Breast epithelium (tissue), 4 donors: ENCODE measurements around the gene FAM168A. TPM values are rescaled to one million over a fixed set of nuclear protein-coding genes. Genes with fewer than 3 reads are reported as not detected.

Experiments
- DNase-seq, 2 donors: peaks; one replicate each; pipeline ENCODE4 v3.0.0-alpha.2; 2019; ENCODE audit warnings: low spot score in 2 of 2
- H3K27ac ChIP-seq, 2 donors: fragments of 200-600 bp; sonication (generic) in 1 of 2; one replicate each; pipeline ENCODE4 v1.5.1; 2016 to 2019; ENCODE audit warnings: mild to moderate bottlenecking in 1 of 2
- H3K27me3 ChIP-seq, 2 donors: fragments of 200-600 bp; sonication (generic) in 1 of 2; one replicate each; pipeline versions ENCODE4 v1.5.1 to v1.6.0; 2017 to 2019; ENCODE audit warnings: control low read depth in 1 of 2, mild to moderate bottlenecking in 1 of 2
- H3K36me3 ChIP-seq: fragments of 200-600 bp; one replicate; pipeline ENCODE4 v1.5.1; 2019
- H3K4me1 ChIP-seq, 2 donors: fragments of 200-600 bp; sonication (generic); one replicate each; pipeline ENCODE4 v1.5.1; 2016 to 2019; ENCODE audit warnings: control low read depth in 1 of 2
- H3K4me3 ChIP-seq, 3 donors: fragments of 200-600 bp; sonication (generic); 1 replicate in 2 of 3; 2 replicates in 1 of 3; pipeline ENCODE4 v1.5.1; 2016 to 2019; ENCODE audit warnings: mild to moderate bottlenecking in 3 of 3, moderate library complexity in 2 of 3
- H3K9me3 ChIP-seq, 2 donors: fragments of 200-600 bp; sonication (generic) in 1 of 2; one replicate each; pipeline ENCODE4 v1.5.1; 2016 to 2019; ENCODE audit warnings: control low read depth in 1 of 2
- POLR2A ChIP-seq: fragments of 450-650 bp; IDR thresholded peaks from one replicate; pipeline ENCODE4 v1.6.1; 2016; ENCODE audit warnings: antibody characterized with exemption, mild to moderate bottlenecking, moderate library complexity
- POLR2AphosphoS5 ChIP-seq, 3 donors: sonication (generic); formaldehyde crosslinking; IDR thresholded peaks; one replicate each; pipeline ENCODE4 v1.6.1; 2017; ENCODE audit warnings: antibody characterized with exemption in 3 of 3
- intact Hi-C: fragments of 100-400 bp; cut with DNase I; formaldehyde crosslinking; loops from one replicate; pipeline ENCODE4 v1.15.1; 2023; ENCODE audit warnings: low total_unique reads
- total RNA-seq, 3 donors: library from RNA; depleted of rRNA; stranded (reverse); fragments of >200 nt; gene quantifications; one replicate each; pipeline ENCODE4 v1.1.0, GENCODE V29; 2016
- TF ChIP-seq, protein P1 (sequence below), 3 donors: fragments of 450-650 bp; IDR thresholded peaks; one replicate each; pipeline ENCODE4 v1.5.1; 2016 to 2017; ENCODE audit warnings: antibody characterized with exemption in 3 of 3, mild to moderate bottlenecking in 3 of 3, moderate library complexity in 3 of 3

Gene FAM168A
- total RNA-seq, 3 donors from 2014 or later: 26.5 to 41.9 (median 28.8) TPM

DNA sequence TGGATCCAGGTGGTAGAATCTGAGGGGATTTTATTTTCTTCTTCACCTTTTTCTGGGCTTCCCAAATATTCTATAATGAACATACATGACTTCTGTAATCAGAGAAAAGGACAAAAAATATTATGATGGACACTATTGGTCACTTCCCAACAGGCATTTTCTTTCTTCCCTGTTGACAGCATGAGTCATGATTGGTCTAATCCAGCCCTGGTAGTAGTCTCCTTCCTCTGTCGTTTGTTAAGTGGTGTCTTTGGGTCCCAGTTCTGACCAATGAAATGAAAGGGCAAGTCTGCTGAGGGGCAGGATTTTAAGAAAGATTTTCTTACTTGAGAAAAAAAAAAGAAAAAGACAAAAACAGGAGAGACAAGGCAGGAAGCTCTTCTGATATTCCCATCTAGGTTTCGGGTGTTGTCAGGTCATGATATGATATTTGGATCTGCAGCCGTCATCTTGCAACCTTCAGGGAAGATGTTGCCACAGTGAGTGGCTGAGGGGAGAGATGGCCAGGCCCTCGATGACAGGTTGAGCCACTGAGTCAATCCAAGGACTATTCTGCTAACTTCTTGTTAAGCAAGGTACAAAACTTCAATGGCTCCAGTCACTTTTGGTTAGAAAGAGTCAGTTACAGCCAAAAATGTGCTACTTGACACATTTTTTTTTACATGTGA is 25.1 kb upstream of the FAM168A start:
- H3K27me3 ChIP-seq: no peaks in the 10 kb centered on the region
- no peak for DNase-seq
- intact Hi-C loops: no loop called here
- H3K9me3 ChIP-seq: no peaks in the 10 kb centered on the region
- no peak overlapping the region for H3K4me3 ChIP-seq
- H3K27ac ChIP-seq: no peak overlapping the region
- no peaks in the 10 kb centered on the region for H3K4me1 ChIP-seq
- H3K36me3 ChIP-seq: no peaks in the 10 kb centered on the region
- TF ChIP-seq, protein P1, sequence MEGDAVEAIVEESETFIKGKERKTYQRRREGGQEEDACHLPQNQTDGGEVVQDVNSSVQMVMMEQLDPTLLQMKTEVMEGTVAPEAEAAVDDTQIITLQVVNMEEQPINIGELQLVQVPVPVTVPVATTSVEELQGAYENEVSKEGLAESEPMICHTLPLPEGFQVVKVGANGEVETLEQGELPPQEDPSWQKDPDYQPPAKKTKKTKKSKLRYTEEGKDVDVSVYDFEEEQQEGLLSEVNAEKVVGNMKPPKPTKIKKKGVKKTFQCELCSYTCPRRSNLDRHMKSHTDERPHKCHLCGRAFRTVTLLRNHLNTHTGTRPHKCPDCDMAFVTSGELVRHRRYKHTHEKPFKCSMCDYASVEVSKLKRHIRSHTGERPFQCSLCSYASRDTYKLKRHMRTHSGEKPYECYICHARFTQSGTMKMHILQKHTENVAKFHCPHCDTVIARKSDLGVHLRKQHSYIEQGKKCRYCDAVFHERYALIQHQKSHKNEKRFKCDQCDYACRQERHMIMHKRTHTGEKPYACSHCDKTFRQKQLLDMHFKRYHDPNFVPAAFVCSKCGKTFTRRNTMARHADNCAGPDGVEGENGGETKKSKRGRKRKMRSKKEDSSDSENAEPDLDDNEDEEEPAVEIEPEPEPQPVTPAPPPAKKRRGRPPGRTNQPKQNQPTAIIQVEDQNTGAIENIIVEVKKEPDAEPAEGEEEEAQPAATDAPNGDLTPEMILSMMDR (IDR thresholded peaks at IDR 0.05): no peak
- TF ChIP-seq POLR2A (no peak), POLR2AphosphoS5 (IDR thresholded peaks at IDR 0.05) (no peak)

DNA sequence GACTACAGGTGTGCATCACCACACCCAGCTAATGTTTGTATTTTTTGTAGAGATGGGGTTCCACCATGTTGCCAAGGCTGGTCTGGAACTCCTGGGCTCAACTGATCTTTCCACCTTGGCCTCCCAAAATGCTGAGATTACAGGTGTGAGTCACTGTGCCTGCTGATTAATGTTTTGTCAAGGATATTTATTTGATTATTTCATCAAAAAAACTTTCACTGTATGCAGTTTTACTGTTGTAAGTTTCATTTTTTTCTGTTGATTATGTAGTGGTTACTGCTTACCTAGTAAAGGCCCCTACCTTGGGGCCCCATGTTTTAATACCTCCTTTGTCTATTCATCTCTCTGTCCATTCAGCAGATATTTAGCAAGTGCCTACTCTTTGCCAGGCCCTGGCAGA is 16.7 kb upstream of the FAM168A start:
- TF ChIP-seq POLR2A (no peak), POLR2AphosphoS5 (IDR thresholded peaks at IDR 0.05) (no peak)
- TF ChIP-seq, protein P1 (IDR thresholded peaks at IDR 0.05): no peak
- DNase-seq: no peak
- H3K4me3 ChIP-seq: no peak overlapping the region
- no peak overlapping the region for H3K27ac ChIP-seq
- intact Hi-C loops: no loop called here
- no peaks in the 10 kb centered on the region for H3K4me1 ChIP-seq
- H3K9me3 ChIP-seq: no peaks in the 10 kb centered on the region
- H3K27me3 ChIP-seq: no peaks in the 10 kb centered on the region
- H3K36me3 ChIP-seq: no peaks in the 10 kb centered on the region

DNA sequence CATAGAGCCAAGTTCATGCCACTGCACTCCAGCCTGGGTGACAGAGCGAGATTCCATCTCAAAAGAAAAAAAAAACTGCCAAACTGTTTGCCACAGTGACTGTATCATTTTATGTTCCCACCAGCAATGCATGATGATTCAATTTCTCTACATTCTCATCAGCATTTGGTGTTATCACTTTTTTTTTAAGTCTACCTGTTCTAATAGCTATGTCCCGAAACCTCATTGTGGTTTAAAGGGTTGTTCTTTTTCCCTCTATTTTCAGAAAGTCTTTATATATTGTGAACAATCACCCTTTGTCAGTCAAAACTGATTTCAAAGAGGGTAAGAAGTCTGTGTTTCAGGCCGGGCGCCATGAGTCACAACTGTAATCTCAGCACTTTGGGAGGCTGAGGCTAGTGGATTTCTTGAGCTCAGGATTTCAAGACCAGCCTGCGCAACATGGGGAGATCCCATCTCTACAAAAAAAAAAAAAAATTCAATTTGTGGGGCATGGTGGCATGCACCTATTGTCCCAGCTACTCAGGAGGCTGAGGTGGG is 14.8 kb upstream of the FAM168A start:
- no peak for TF ChIP-seq POLR2A
- TF ChIP-seq, protein P1 (IDR thresholded peaks at IDR 0.05): no peak
- no peak for TF ChIP-seq POLR2AphosphoS5 (IDR thresholded peaks at IDR 0.05)
- H3K9me3 ChIP-seq: no peaks in the 10 kb centered on the region
- no peak for DNase-seq
- H3K4me3 ChIP-seq: no peak overlapping the region
- no peaks in the 10 kb centered on the region for H3K4me1 ChIP-seq
- H3K36me3 ChIP-seq: no peaks in the 10 kb centered on the region
- intact Hi-C loops: no loop called here
- H3K27ac ChIP-seq: no peak overlapping the region
- H3K27me3 ChIP-seq: no peaks in the 10 kb centered on the region

DNA sequence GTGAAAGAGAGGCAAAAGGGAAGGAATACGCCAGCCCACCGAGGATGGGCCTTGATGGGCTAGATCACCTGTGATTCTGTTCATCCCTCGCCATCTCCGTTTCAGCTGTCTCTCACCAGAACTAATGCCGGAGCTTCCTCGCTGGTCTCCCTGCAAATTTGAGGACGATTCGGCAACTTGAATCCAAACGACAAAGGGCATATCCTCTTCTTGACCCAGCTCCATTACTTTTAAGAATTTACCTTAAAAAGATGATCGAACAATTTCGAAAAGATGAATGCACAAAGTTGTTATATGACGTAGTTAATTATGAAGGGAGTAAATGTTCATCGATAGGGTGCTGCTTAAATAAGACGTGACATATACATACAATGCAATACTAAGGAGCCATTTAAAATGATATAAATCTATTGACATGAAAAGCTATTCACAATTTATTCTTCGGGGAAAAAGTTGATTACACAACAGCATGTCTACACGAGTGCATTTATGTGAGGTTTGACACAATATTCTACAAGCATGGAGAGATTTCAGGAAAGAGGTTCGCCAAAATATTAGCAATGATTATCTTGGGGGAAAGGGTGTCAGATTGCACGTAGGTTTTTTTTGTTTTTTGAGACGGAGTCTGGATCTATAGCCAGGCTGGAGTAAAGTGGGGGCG is 937 bp upstream of the FAM168A start:
- peak overlapping the region; percentile 77 to 84 (median 82) for H3K4me3 ChIP-seq
- TF ChIP-seq POLR2AphosphoS5 (IDR thresholded peaks at IDR 0.05) (no peak), POLR2A (peak; percentile 1)
- TF ChIP-seq, protein P1 (IDR thresholded peaks at IDR 0.05): no peak
- peak overlapping the region; percentile 77 to 87 for H3K27ac ChIP-seq
- no peaks in the 10 kb centered on the region for H3K4me1 ChIP-seq
- intact Hi-C loops: no loop called here
- no peak for DNase-seq
- H3K9me3 ChIP-seq: no peaks in the 10 kb centered on the region
- no peaks in the 10 kb centered on the region for H3K27me3 ChIP-seq
- H3K36me3 ChIP-seq: no peaks in the 10 kb centered on the region

DNA sequence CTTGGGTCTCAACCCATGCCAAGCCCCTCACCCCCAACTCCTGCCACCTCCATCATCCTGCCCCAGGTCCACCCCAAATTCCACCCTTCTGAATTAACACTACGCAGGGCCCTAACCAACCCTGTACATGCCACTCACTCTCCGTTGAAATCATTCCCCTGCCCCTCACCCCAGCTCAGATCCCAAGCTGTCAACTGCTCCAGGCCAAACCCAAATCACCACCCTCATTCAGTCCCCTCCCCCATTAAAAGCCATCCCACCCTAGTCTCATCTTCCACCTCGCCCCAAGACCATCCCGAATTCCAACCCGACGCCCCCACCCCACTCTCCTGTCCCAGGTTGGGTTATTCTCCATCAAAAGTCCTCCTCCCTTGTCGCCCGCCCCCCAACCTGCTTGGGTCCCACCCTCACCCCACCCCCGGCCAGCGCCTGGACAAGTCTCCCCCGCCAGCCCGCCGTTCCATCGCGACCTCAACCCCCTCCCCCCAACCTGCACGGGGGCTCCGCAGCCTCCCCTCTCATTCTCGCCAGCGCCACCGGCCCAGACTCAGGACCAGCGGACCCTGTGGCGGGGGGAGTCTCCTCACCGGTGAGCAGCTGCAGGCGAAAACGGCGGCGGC is 466 bp downstream of the FAM168A start:
- H3K4me1 ChIP-seq: no peaks in the 10 kb centered on the region
- H3K36me3 ChIP-seq: no peaks in the 10 kb centered on the region
- intact Hi-C loops: no loop called here
- H3K27me3 ChIP-seq: no peaks in the 10 kb centered on the region
- peak overlapping the region; percentile 77 to 87 for H3K27ac ChIP-seq
- H3K4me3 ChIP-seq: peak overlapping the region; percentile 77 to 84 (median 82)
- no peak for DNase-seq
- no peak for TF ChIP-seq POLR2AphosphoS5 (IDR thresholded peaks at IDR 0.05)
- TF ChIP-seq, protein P1 (IDR thresholded peaks at IDR 0.05): no peak
- H3K9me3 ChIP-seq: no peaks in the 10 kb centered on the region
